SK-N-SH treated with all-trans-retinoic acid at 6 μM for 48 hours (cell line): Measurements from ENCODE around the gene ZNF524.

Experiments
- ATAC-seq: fragments of 200-7000 bp; cut with Tn5 transposase; 3 replicates; pipeline ENCODE4 v1.9.1; 2020; ENCODE audit warnings: mild to moderate bottlenecking, moderate library complexity
- ARNTL ChIP-seq: fragments of 450-650 bp; formaldehyde crosslinking; IDR thresholded peaks from 2 replicates; pipeline ENCODE4 v1.5.0; 2020; ENCODE audit warnings: low read depth, mild to moderate bottlenecking, moderate library complexity, borderline replicate concordance
- CSDC2 ChIP-seq: fragments of 250-450 bp; sonication (Bioruptor Pico); IDR thresholded peaks from 2 replicates; pipeline ENCODE4 v1.5.0; 2020; ENCODE audit warnings: mild to moderate bottlenecking, moderate library complexity
- ESRRG ChIP-seq: fragments of 250-450 bp; sonication (Bioruptor Pico); IDR thresholded peaks from 2 replicates; pipeline ENCODE4 v1.6.1; 2021; ENCODE audit warnings: mild to moderate bottlenecking
- GLIS3 ChIP-seq: fragments of 250-450 bp; sonication (Bioruptor Pico); IDR thresholded peaks from 2 replicates; pipeline ENCODE4 v1.5.0; 2020; ENCODE audit warnings: mild to moderate bottlenecking, moderate library complexity
- ISL1 ChIP-seq: fragments of 250-450 bp; sonication (Bioruptor Pico); IDR thresholded peaks from 2 replicates; pipeline ENCODE4 v2.1.2; 2022; ENCODE audit warnings: mild to moderate bottlenecking, moderate library complexity
- PPARA ChIP-seq: fragments of 250-450 bp; sonication (Bioruptor Pico); IDR thresholded peaks from 2 replicates; pipeline ENCODE4 v1.5.0; 2020; ENCODE audit warnings: mild to moderate bottlenecking, borderline replicate concordance
- SNAI2 ChIP-seq: fragments of 250-450 bp; sonication (Bioruptor Pico); IDR thresholded peaks from 2 replicates; pipeline ENCODE4 v1.5.0; 2020; ENCODE audit warnings: mild to moderate bottlenecking, moderate library complexity
- TCF4 ChIP-seq: fragments of 250-450 bp; sonication (Bioruptor Pico); IDR thresholded peaks from 2 replicates; pipeline ENCODE4 v1.8.0; 2021; ENCODE audit warnings: mild to moderate bottlenecking, moderate library complexity, borderline replicate concordance
- TOX ChIP-seq: fragments of 250-450 bp; sonication (Bioruptor Pico); IDR thresholded peaks from 2 replicates; pipeline ENCODE4 v1.8.0; 2021; ENCODE audit warnings: mild to moderate bottlenecking, moderate library complexity, borderline replicate concordance
- ZC3H10 ChIP-seq: fragments of 250-450 bp; sonication (Bioruptor Pico); IDR thresholded peaks from 2 replicates; pipeline ENCODE4 v1.5.1; 2021; ENCODE audit warnings: mild to moderate bottlenecking, moderate library complexity
- ZFP30 ChIP-seq: fragments of 450-650 bp; formaldehyde crosslinking; IDR thresholded peaks from 2 replicates; pipeline ENCODE4 v1.5.0; 2022; ENCODE audit warnings: mild to moderate bottlenecking, moderate library complexity
- ZNF565 ChIP-seq: fragments of 450-650 bp; formaldehyde crosslinking; conservative IDR thresholded peaks from 2 replicates; pipeline ENCODE4 v1.5.0; 2020; ENCODE audit warnings: low read depth, mild to moderate bottlenecking, moderate library complexity
- ZNF70 ChIP-seq: fragments of 450-650 bp; formaldehyde crosslinking; IDR thresholded peaks from 2 replicates; pipeline ENCODE4 v1.5.0; 2020; ENCODE audit warnings: mild to moderate bottlenecking, moderate library complexity
- TF ChIP-seq, protein P1 (sequence below): fragments of 250-450 bp; sonication (Bioruptor Pico); IDR thresholded peaks from 2 replicates; pipeline ENCODE4 v1.8.0; 2020; ENCODE audit warnings: mild to moderate bottlenecking, moderate library complexity, borderline replicate concordance
- TF ChIP-seq, protein P2 (sequence below): fragments of 250-450 bp; sonication (Bioruptor Pico); IDR thresholded peaks from 2 replicates; pipeline ENCODE4 v1.8.0; 2021; ENCODE audit warnings: low read depth, mild to moderate bottlenecking, moderate library complexity, borderline replicate concordance
- TF ChIP-seq, protein P3 (sequence below): fragments of 250-450 bp; sonication (Bioruptor Pico); IDR thresholded peaks from 2 replicates; pipeline ENCODE4 v1.5.0; 2020; ENCODE audit warnings: mild to moderate bottlenecking, moderate library complexity
- TF ChIP-seq, protein P4 (sequence below): fragments of 250-450 bp; sonication (Bioruptor Pico); IDR thresholded peaks from 2 replicates; pipeline ENCODE4 v1.5.1; 2020; ENCODE audit warnings: low read depth, mild to moderate bottlenecking, moderate library complexity

The ZNF524 gene

DNA sequence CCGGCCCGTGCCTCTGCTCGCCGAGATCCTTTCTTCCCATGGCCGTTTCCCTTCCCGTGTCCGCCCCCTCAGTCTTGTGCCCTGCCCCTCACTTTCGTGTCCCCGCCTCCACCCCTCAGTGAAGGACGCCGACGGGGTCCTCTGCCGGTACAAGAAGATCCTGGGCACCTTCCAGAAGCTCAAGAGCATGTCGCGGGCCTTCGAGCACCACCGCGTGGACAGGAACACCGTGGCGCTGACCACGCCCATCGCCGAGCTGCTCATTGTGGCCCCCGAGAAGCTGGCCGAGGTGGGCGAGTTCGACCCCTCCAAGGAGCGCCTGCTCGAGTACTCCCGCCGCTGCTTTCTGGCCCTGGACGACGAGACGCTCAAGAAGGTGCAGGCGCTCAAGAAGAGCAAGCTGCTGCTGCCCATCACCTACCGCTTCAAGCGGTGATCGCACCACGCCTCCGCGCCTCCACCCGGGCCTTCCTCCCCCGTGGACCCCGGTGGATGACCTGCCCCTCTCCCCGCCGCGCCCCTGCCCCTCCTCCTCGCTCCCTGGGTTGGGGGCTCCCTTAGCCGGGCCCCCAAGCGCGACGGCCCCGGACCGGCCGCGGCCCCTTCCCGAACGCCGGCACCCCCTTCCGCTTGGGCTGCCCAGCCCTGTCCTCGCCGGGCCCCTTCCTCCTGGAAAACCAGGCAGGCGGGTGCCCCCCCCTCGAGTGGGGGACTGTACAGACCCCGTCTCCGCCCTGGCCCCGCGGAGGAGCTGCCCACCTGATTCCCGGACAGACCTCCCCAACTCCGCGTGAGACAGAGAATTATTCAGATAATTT lies 52.4 kb downstream of the ZNF524 start:
- ATAC-seq: no peak
- TF ChIP-seq TCF4 (CRISPR knock-in tag) (no peak), ARNTL (CRISPR knock-in tag) (no peak), ZNF70 (CRISPR knock-in tag) (no peak), TOX (no peak), CSDC2 (CRISPR knock-in tag) (no peak), ZNF565 (CRISPR knock-in tag) (no peak), ESRRG (CRISPR knock-in tag) (no peak), ZFP30 (CRISPR knock-in tag) (no peak), ISL1 (CRISPR knock-in tag) (no peak), ZC3H10 (CRISPR knock-in tag) (no peak), SNAI2 (no peak), PPARA (CRISPR knock-in tag) (no peak), GLIS3 (CRISPR knock-in tag) (no peak)
- TF ChIP-seq, protein P1, sequence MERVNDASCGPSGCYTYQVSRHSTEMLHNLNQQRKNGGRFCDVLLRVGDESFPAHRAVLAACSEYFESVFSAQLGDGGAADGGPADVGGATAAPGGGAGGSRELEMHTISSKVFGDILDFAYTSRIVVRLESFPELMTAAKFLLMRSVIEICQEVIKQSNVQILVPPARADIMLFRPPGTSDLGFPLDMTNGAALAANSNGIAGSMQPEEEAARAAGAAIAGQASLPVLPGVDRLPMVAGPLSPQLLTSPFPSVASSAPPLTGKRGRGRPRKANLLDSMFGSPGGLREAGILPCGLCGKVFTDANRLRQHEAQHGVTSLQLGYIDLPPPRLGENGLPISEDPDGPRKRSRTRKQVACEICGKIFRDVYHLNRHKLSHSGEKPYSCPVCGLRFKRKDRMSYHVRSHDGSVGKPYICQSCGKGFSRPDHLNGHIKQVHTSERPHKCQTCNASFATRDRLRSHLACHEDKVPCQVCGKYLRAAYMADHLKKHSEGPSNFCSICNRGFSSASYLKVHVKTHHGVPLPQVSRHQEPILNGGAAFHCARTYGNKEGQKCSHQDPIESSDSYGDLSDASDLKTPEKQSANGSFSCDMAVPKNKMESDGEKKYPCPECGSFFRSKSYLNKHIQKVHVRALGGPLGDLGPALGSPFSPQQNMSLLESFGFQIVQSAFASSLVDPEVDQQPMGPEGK: no peak
- TF ChIP-seq, protein P2, sequence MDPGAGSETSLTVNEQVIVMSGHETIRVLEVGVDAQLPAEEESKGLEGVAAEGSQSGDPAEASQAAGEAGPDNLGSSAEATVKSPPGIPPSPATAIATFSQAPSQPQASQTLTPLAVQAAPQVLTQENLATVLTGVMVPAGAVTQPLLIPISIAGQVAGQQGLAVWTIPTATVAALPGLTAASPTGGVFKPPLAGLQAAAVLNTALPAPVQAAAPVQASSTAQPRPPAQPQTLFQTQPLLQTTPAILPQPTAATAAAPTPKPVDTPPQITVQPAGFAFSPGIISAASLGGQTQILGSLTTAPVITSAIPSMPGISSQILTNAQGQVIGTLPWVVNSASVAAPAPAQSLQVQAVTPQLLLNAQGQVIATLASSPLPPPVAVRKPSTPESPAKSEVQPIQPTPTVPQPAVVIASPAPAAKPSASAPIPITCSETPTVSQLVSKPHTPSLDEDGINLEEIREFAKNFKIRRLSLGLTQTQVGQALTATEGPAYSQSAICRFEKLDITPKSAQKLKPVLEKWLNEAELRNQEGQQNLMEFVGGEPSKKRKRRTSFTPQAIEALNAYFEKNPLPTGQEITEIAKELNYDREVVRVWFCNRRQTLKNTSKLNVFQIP (CRISPR knock-in tag): no peak
- TF ChIP-seq, protein P3, sequence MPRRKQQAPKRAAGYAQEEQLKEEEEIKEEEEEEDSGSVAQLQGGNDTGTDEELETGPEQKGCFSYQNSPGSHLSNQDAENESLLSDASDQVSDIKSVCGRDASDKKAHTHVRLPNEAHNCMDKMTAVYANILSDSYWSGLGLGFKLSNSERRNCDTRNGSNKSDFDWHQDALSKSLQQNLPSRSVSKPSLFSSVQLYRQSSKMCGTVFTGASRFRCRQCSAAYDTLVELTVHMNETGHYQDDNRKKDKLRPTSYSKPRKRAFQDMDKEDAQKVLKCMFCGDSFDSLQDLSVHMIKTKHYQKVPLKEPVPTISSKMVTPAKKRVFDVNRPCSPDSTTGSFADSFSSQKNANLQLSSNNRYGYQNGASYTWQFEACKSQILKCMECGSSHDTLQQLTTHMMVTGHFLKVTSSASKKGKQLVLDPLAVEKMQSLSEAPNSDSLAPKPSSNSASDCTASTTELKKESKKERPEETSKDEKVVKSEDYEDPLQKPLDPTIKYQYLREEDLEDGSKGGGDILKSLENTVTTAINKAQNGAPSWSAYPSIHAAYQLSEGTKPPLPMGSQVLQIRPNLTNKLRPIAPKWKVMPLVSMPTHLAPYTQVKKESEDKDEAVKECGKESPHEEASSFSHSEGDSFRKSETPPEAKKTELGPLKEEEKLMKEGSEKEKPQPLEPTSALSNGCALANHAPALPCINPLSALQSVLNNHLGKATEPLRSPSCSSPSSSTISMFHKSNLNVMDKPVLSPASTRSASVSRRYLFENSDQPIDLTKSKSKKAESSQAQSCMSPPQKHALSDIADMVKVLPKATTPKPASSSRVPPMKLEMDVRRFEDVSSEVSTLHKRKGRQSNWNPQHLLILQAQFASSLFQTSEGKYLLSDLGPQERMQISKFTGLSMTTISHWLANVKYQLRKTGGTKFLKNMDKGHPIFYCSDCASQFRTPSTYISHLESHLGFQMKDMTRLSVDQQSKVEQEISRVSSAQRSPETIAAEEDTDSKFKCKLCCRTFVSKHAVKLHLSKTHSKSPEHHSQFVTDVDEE (CRISPR knock-in tag): no peak
- TF ChIP-seq, protein P4, sequence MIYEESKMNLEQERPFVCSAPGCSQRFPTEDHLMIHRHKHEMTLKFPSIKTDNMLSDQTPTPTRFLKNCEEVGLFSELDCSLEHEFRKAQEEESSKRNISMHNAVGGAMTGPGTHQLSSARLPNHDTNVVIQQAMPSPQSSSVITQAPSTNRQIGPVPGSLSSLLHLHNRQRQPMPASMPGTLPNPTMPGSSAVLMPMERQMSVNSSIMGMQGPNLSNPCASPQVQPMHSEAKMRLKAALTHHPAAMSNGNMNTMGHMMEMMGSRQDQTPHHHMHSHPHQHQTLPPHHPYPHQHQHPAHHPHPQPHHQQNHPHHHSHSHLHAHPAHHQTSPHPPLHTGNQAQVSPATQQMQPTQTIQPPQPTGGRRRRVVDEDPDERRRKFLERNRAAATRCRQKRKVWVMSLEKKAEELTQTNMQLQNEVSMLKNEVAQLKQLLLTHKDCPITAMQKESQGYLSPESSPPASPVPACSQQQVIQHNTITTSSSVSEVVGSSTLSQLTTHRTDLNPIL: no peak
